GM19193 (cell line): ENCODE measurements around the gene SALL3.

ENCODE experiments used
- POLR2A ChIP-seq: IDR thresholded peaks from 4 replicates; pipeline ENCODE4 v1.6.1; 2011; ENCODE audit not compliant: insufficient read depth, insufficient read length; ENCODE audit errors: extremely low read depth

The SALL3 gene

DNA sequence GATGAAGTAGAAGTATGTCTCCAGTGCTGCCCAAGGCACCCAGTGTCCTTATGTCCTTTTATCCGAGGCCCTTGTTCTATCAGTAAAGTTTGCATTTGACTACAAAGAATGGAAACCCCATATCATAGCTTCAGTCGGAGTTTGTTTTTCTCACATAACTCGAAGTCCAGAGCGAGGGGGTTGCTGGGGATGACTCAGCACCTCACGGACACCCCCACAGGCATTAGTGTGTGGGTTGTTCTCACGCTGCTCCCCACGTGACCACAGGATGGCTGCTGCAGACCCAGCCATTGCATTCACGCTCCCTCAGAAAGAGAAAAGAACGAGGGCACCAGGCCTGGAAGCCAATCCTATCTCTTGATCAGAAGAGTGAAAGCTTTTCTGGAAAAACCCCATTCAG lies 27.8 kb downstream of the SALL3 start:
- TF ChIP-seq POLR2A = no peak

DNA sequence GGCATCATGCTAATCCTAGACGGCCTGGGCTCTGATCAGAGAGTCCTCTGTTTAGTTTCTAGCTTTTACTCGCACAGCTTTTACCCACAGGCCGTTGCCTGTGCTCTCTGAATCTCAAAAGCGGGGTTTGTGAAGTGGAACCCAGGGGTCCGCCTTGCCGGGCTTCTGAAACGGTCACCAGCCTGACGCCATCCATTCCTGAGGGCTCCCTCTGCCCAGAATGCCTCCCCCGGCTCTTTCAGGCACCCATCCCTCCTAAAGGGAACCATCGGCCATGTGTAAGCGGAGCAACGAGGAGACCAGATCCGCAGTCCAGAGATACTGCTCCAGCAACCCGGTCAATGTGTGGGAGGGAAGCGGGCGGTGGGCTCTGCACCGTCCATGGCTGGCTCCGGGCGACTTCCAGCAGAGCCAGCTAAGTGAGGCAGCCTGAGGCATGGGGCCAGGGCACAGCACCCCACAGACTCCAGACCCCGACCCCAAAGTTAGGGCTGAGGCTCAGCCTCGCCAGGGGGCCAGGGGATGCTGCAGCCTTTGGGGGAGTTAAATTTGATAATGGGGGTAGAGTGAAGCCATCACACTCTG lies 28.8 kb downstream of the SALL3 start:
- no peak for TF ChIP-seq POLR2A

DNA sequence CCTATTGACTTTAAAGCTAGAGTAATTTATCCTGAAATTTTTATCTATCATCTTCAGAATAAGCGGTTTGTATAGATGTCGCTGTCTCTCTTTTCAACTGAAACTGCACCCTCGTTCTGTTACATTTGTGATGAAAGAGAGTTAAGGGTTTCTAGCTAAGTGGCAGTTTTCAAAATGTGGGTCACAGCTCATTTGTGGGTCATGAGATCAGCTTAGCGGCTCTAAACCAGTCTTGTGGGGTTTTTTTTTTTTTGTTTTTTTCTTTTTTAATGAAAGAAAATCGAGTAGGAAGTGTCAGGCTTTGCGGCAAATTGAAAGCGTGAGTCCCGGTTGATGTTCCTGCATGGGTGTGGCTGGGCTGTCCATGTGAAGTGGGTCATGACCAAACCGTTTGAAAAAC lies 31.2 kb downstream of the SALL3 start:
- no peak for TF ChIP-seq POLR2A

DNA sequence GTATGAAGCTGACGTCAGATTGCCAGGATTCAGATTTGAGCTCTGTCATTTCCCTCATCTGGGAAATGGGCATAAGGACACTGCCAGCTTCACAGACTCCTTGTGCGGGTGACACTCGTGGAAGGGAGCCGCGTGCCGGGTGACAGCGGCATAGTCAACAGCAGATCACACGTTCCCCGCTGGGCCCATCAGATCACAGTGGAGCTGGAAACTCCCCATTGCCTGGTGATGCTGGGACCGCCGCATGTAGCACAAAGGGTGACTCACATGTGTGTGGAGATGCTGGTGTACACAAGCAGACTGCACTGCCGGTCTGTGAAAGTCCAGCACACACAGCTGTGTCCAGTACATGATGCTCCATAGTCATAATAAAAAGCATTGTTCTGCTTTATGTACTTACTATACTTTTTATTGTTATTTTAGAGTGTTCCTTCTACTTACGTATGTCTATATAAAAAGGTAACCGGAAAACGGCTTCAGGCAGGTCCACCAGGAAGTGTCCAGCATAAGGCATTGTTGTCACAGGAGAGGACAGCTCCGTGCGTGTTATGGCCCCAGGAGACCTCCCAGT lies 31.8 kb downstream of the SALL3 start:
- TF ChIP-seq POLR2A = no peak

DNA sequence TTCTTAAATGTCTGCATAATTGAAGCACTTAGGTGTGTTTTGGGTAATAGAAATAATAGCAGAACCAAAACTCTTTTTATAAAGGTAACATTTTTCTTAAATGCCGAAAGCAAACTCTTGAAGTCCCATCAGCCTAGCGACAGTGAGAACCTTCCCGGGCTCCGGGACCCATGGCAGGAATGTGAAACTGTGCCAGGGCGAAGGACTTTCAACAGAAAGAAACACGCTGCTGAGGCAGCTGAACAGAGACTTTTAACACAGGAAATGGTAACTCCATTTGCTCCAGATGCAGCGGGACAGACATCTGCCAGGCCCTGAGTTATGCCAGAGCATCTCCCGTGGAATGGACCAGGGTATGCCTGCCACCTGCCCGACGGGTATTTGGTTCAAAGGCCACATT lies 34.3 kb downstream of the SALL3 start:
- no peak for TF ChIP-seq POLR2A

DNA sequence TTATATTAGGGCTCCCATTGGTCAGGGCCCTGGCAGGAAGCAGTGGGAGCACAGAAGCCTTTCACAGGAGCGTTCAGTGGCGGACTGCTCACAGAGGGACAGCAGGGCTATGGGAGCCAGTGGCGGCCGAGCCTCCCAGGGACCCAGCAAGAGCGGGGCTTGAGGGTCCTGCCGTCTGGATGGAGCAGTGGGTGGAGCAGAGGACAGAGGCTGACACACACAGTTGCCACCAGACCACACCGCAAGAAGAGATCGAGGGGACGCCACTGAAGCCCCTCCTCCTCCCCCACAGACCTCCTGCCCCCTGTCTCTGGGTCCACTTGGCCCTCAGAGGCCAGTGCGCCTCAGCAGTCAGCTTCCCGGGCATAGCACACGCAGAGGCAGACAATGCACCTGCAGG lies 39.3 kb downstream of the SALL3 start:
- no peak for TF ChIP-seq POLR2A

DNA sequence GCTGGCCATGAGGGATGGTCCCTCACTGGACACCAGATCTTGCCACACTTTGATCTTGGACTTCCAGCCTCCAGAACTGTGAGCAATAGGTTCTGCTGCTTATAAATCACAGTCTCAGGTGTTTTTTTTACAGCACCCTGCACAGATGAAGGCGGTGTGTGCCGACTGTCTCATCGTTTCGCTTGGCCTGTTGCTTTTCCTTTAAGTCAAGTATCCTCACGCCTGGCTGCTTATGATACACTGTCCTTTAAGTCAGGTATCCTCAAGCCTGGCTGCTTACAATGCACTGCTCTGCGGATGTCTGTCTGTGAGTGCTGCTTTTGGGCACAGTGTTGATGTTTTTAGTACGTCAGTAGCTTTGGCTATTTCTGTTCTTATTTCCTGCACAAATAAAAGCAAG lies 40.3 kb downstream of the SALL3 start:
- TF ChIP-seq POLR2A = no peak

DNA sequence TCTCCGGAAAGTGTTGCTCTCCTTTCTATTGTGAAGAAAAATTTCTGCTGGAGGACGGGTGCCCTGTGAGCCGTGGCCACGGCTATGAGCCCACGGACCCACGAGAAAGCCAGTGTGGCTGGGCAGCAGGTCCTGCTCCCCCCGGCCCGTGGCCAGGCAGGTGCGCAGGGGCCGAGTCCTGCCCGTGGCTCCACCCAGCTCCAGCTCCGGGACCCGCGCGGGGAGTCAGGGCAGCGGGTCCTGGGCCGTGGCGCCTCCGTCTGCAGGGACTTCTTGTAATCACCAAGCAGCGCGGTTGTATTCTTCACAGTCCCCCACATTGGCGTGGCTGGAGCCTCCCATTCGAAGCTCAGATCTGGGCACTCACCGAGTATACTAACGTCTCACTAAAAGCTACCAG lies 43.0 kb downstream of the SALL3 start:
- no peak for TF ChIP-seq POLR2A

DNA sequence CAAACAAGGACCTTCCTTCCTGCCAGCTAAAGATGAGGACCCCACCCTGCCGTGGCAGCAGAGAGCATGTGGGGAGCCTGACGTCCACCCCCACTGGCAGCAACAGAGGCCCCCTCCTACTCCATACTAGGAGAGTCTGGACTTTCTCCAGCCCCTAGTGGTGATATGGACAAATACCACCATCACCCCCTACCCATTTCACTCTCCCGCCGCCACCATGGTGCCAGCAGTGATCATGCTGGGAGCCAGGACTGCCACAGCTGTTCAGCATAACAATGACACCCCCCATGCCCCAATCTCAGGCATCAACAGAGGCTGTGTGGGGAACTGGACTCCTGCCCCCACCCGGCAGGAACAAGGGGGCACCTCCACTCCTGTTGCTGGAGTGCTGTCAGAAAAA lies 46.9 kb downstream of the SALL3 start:
- no peak for TF ChIP-seq POLR2A

DNA sequence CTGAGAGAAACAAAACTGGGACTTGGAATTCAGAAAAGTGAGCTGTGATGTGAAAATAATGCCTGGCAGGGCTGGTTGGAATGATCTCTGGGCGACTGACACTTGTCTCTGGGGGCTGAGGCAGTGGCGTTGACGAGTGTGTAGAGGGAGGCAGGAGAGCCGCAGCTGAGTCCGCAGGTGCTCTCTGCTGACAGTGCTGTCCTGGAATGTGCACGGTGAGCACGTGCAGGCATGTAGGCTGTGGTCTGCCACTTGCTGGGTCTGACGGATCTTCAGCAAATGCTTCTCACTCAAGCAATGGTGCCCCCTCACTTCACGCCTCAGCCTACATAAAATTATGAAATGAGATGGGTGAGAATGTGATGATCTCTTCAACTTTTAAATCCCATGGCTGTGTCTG lies 51.1 kb downstream of the SALL3 start:
- TF ChIP-seq POLR2A = no peak

DNA sequence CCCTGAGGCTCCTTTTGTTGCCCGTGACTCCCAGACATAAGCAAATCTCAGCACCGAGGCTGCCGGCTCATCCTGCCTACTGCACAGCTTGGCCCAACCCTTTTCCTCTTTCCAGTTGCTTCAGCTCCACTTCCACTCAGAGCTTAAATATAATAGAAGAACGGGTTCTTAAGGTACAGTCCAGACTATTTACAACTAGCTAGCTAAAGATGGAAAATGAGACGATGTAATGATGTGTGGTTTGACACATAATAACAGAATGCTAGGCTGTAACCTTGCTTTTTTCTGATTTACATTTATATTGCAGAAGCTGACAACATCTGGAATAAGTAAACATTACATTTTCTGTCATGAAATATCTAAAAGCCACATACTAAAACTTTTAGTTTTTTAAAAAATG lies 62.7 kb downstream of the SALL3 start:
- no peak for TF ChIP-seq POLR2A

DNA sequence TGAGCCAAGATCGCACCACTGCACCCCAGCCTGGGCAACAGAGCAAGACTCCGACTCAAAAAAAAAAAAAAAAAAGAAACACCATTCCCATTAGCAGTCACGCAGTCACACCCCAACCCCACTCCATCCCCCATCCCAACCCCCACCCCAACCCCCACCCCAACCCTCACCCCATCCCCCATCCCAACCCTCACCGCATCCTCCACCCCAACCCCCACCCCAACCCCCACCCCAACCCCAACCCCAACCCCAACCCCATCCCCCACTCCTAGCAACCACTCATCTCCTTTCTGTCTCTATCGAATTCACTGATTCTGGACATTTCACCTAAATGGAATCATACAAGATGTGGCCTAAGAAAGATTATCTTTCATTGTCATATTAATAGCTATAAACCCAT lies 63.7 kb downstream of the SALL3 start:
- no peak for TF ChIP-seq POLR2A

DNA sequence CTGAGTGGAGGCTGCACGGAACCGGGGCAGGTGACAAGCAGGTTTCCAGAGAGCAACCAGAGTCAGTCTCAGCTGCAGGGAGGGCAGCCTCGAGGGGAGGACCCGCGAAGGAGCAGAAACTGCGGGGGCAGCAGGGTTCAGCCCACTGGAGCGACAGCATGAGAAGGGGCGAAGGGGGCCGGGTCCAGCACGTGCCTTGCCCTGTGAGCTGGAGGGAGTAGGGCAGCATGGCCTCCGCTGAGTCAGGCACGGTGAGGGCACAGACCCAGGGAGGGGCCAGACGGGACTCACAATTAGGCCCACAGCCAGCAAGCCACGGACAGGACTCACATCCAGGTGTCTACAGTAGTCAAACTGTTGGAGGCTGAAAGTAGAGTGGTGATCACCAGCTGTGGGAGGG lies 66.9 kb downstream of the SALL3 start:
- no peak for TF ChIP-seq POLR2A

DNA sequence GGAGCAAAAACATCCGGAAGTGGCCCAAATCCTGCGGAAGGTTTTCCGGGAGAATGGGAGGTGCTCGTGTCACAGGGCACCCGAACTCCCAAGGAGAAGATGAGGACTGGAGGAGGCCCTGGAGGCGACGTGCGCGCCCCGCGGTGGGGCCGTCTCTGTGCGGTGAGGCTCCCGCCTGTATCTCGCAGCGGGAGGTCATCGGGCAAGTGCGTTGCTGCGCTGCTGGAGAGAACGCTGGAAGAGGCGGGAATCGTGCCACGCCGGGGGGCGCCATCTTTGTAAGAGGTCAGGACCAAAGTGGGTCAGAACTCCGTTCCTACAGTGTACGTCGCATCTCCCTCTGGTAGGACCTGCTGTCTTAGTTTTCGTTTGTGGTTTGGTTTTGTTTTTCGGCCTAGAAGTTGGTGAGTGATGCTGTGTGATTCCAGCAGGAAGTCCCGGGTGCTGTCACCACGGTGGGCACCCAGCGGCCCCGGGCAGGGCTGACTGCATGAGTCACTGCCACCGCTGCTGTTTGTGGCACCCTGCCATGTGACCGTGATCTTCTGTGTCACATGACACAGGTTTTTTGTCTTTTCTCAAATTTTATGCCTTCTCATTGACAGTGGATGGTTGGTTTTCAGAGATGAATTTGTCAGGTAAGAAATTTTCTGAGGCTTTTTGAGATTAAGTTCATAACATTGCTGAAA lies 68.1 kb downstream of the SALL3 start:
- no peak for TF ChIP-seq POLR2A

DNA sequence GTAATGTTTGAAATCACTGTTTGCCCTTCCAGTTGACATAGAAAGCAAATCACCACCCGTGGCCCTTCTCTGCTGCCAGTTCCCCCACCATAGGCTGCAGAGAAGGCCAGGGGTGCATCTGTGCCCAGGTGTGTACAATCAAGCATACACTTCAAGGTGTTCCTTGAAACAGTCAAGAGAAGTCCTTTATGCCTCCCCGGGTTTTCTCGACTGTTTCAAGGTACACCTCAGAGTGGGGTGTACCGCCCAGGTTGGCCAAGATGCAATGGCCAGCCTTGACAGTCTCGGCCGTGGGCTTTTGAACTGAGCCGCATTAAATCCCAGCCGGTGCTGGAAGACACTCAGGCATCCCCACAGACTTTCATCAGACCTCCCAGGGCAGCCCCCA lies 68.6 kb downstream of the SALL3 start:
- no peak for TF ChIP-seq POLR2A

DNA sequence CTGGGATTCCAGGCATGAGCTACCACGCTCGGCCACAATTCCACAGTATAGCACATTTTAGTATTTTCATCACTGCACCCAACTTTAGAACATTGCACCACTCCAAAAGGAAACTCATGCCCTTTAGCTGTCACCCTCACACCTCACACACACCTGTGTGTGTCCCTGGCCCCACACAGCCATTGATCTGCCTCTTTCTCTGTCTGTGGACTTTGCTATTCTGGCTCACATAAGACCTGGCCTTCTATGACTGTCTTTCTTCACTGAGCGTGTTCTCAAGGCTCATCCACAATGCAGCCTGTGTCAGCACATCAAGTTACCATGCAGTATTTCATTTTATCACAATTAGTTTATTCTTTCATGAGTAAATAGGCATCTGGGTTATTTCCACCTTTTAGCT lies 69.9 kb downstream of the SALL3 start:
- no peak for TF ChIP-seq POLR2A
